GDM1 (cell line): ENCODE data around the gene DSCAML1.
"Not testable (repeated sequence)": the region's sequence is repeated elsewhere in the genome, so short reads cannot be mapped to it uniquely, and the experiment has no call there.

ENCODE experiments used
- DNase-seq: peaks from one replicate; lab custom pipeline; 2025; lab: John Stamatoyannopoulos, UW

The DSCAML1 gene

GRCh38 chr11:117409511-117409910 is 387.5 kb downstream of the DSCAML1 start:
- DNase-seq: no peak

- DNase-seq: no peak
These were observed 388.7 kb downstream of the DSCAML1 start for GRCh38 chr11:117408356-117408755.

GRCh38 chr11:117407016-117407415 is 390.0 kb downstream of the DSCAML1 start:
- DNase-seq: no peak

GRCh38 chr11:117405898-117406297 is 391.1 kb downstream of the DSCAML1 start:
- DNase-seq: not testable (repeated sequence)

- not testable (repeated sequence) for DNase-seq
These were observed 397.7 kb downstream of the DSCAML1 start for GRCh38 chr11:117399100-117399840.

- not testable (repeated sequence) for DNase-seq
These were observed 398.4 kb downstream of the DSCAML1 start for GRCh38 chr11:117398618-117399017.

- no peak for DNase-seq
These were observed 400.0 kb downstream of the DSCAML1 start for GRCh38 chr11:117396970-117397369.

GRCh38 chr11:117395476-117395875 is 401.5 kb downstream of the DSCAML1 start:
- no peak for DNase-seq

GRCh38 chr11:117394221-117394925 is 402.6 kb downstream of the DSCAML1 start:
- no peak for DNase-seq

- DNase-seq: no peak
These were observed 404.0 kb downstream of the DSCAML1 start for GRCh38 chr11:117392979-117393378.

- DNase-seq: no peak
These were observed 404.9 kb downstream of the DSCAML1 start for GRCh38 chr11:117392001-117392690.

GRCh38 chr11:117391181-117391580 is 405.8 kb downstream of the DSCAML1 start:
- no peak for DNase-seq

- no peak for DNase-seq
These were observed 406.3 kb downstream of the DSCAML1 start for GRCh38 chr11:117390743-117391142.

GRCh38 chr11:117387992-117388755 is 408.8 kb downstream of the DSCAML1 start:
- no peak for DNase-seq

GRCh38 chr11:117385906-117386305 is 411.1 kb downstream of the DSCAML1 start:
- DNase-seq: no peak

GRCh38 chr11:117385471-117385870 is 411.5 kb downstream of the DSCAML1 start:
- DNase-seq: no peak

- no peak for DNase-seq
These were observed 413.0 kb downstream of the DSCAML1 start for GRCh38 chr11:117384045-117384444.

GRCh38 chr11:117382746-117383145 is 414.3 kb downstream of the DSCAML1 start:
- no peak for DNase-seq

GRCh38 chr11:117381481-117382387 is 415.3 kb downstream of the DSCAML1 start:
- no peak for DNase-seq

GRCh38 chr11:117380676-117381075 is 416.3 kb downstream of the DSCAML1 start:
- no peak for DNase-seq
